ENCODE measurements around the gene TMEM101. TPM values are rescaled to one million over a fixed set of nuclear protein-coding genes. Genes with fewer than 3 reads are reported as not detected.

TMEM101 gene
- total and polyA plus RNA-seq, 10 of the 15 experiments (the other 5 are each of a cell fraction or from before 2014, with no cell fraction given): 18.4 to 72.5 (median 35.9) TPM

GRCh38 chr17:43995150-43995471, 19.7 kb downstream of the TMEM101 start:
- H3K27ac ChIP-seq (ENCODE audit: control insufficient read depth, insufficient read depth): no peak overlapping the region
- RAD21 ChIA-PET (ENCODE audit: unreplicated experiment): interaction anchor here (0.7 kb wide), 1 partner anchor 51 kb away, joined by 3 read pairs; no protein-coding TSS in a partner anchor
- WGBS (ENCODE audit: insufficient coverage, insufficient replicate concordance, low lambda C conversion rate, missing lambda C conversion rate): 5% methylated on average over 12 of the region's 12 CpGs
- H3K4me2 ChIP-seq (ENCODE audit: control insufficient read depth, insufficient read depth): peak overlapping the region; percentile 42; the same call in 1 of the 2 replicates
- no peak overlapping the region for H3K9ac ChIP-seq (ENCODE audit: control insufficient read depth, insufficient read depth, low read length)
- H3K79me2 ChIP-seq (ENCODE audit: control insufficient read depth, insufficient read depth, low read length): no peaks in the 10 kb centered on the region
- H3K36me3 ChIP-seq (ENCODE audit: control insufficient read depth in 2 of 2, insufficient read depth in 2 of 2, low read length in 1 of 2): no peaks in the 10 kb centered on the region
- H3K27me3 ChIP-seq (replicated peaks in 1 of 2; ENCODE audit: control insufficient read depth in 2 of 2, insufficient read depth in 2 of 2, low read length in 1 of 2): peaks cover 4 to 6% of the 10 kb centered on the region in 2 experiments; a peak in 3 of 4 replicates
- H4K20me1 ChIP-seq (ENCODE audit: control insufficient read depth, insufficient read depth): no peaks in the 10 kb centered on the region
- H2AFZ ChIP-seq (ENCODE audit: control insufficient read depth, low read depth, low read length): no peak overlapping the region; the same call in 1 of the 2 replicates
- CTCF ChIA-PET: interaction anchor here (0.7 to 5.0 kb wide), 6 partner anchors 49 to 117 kb away, joined by 3 to 42 read pairs (median 4); partner anchors contain the start of gene PPY
- ATAC-seq (no peak), DNase-seq (ENCODE audit: low read depth, low spot score) (no peak), FAIRE-seq (no peak)
- POLR2A ChIA-PET: no interaction called here
- no TSS peak for BruUV-seq (replicated peaks)
- SMC1A ChIA-PET (ENCODE audit: uncharacterized antibody, unreplicated experiment): interaction anchor here (1.8 to 2.1 kb wide), 2 partner anchors 52 to 85 kb away, joined by 6 to 7 read pairs; no protein-coding TSS in a partner anchor
- no peaks in the 10 kb centered on the region for H3K9me3 ChIP-seq (replicated peaks; ENCODE audit: control insufficient read depth, insufficient read depth, low read length)
- H3K4me3 ChIP-seq: no peak overlapping the region
- no peaks in the 10 kb centered on the region for H3K4me1 ChIP-seq (ENCODE audit: control insufficient read depth, insufficient read depth, low read length)
- in situ Hi-C loops (cut with MboI) (no loop called here), intact Hi-C loops (cut with micrococcal nuclease; ENCODE audit: unreplicated experiment) (loop anchor here (1.0 to 10.0 kb wide), 2 partner anchors 51 to 120 kb away; no protein-coding TSS in a partner anchor)
- no peak for TF ChIP-seq E4F1 (IDR thresholded peaks at IDR 0.05; ENCODE audit: borderline replicate concordance, partially characterized antibody)
- no peak for TF ChIP-seq MEF2B (IDR thresholded peaks at IDR 0.05; ENCODE audit: partially characterized antibody, poor library complexity, severe bottlenecking)
- no peak for TF ChIP-seq SREBF1 (IDR thresholded peaks at IDR 0.05; ENCODE audit: low read length)
- no peak for TF ChIP-seq SMAD5 (IDR thresholded peaks at IDR 0.05; ENCODE audit: low read depth)
- TF ChIP-seq CBX3 (IDR thresholded peaks at IDR 0.05; ENCODE audit: borderline replicate concordance, low read depth): no peak
- no peak for TF ChIP-seq BCL11A (IDR thresholded peaks at IDR 0.05; ENCODE audit: low read depth, low read length)
- no peak for TF ChIP-seq NR2C1 (IDR thresholded peaks at IDR 0.05)
- no peak for TF ChIP-seq PML (IDR thresholded peaks at IDR 0.05; ENCODE audit: low read length)
- TF ChIP-seq PAX5 (IDR thresholded peaks at IDR 0.05; ENCODE audit: borderline replicate concordance, low read depth, low read length): no peak
- TF ChIP-seq SIX5 (IDR thresholded peaks at IDR 0.05; ENCODE audit: low read depth, low read length, severe bottlenecking): no peak
- no peak for TF ChIP-seq CREM (IDR thresholded peaks at IDR 0.05; ENCODE audit: low read depth)
- no peak for TF ChIP-seq NKRF (conservative IDR thresholded peaks at IDR 0.05)
- no peak for TF ChIP-seq IRF5 (IDR thresholded peaks at IDR 0.05; ENCODE audit: borderline replicate concordance)
- no peak for TF ChIP-seq ZBTB33 (IDR thresholded peaks at IDR 0.05)
